H1 (cell line): ENCODE measurements around the gene DUSP3. TPM values are rescaled to one million over a fixed set of nuclear protein-coding genes. Genes with fewer than 3 reads are reported as not detected.
A peak's percentile ranks its signal among the peaks of the same experiment; 100 is the strongest.

Source experiments
- BACH1 ChIP-seq: IDR thresholded peaks from 2 replicates; pipeline ENCODE4 v1.6.1; 2012; ENCODE audit warnings: low read length, improper control_type of control experiment
- BCL11A ChIP-seq, 2 experiments: IDR thresholded peaks; one replicate each; pipeline ENCODE4 v1.6.1; 2011; ENCODE audit warnings: low read depth in 2 of 2, low read length in 2 of 2, mild to moderate bottlenecking in 2 of 2
- CBX8 ChIP-seq: fragments of 300-800, 300-1000 bp; sonication (generic); IDR thresholded peaks from 2 replicates; pipeline ENCODE4 v1.7.1; 2016; ENCODE audit warnings: low read depth, low read length, borderline replicate concordance
- CTBP2 ChIP-seq: IDR thresholded peaks from 2 replicates; pipeline ENCODE4 v1.7.0; 2011; ENCODE audit warnings: borderline replicate concordance, mild to moderate bottlenecking, moderate library complexity, mixed read lengths, low read length; ENCODE audit not compliant: insufficient read depth, insufficient read length
- EGR1 ChIP-seq: IDR thresholded peaks from 2 replicates; pipeline ENCODE4 v1.6.1; 2011; ENCODE audit warnings: low read depth, low read length, borderline replicate concordance
- EP300 ChIP-seq, 2 experiments: IDR thresholded peaks; 1 replicate in 1 of 2; 2 replicates in 1 of 2; pipeline ENCODE4 v1.6.1; 2011 to 2012; ENCODE audit warnings: low read depth in 2 of 2, low read length in 2 of 2, mild to moderate bottlenecking in 2 of 2, borderline replicate concordance in 1 of 2, inconsistent platforms in 1 of 2, moderate library complexity in 1 of 2
- EZH2 ChIP-seq: fragments of 200-600 bp; sonication (generic); IDR thresholded peaks from 2 replicates; pipeline ENCODE4 v1.7.1; 2012; ENCODE audit warnings: low read depth, mild to moderate bottlenecking, moderate library complexity, low read length, inconsistent platforms; ENCODE audit not compliant: severe bottlenecking
- GABPA ChIP-seq: IDR thresholded peaks from 2 replicates; pipeline ENCODE4 v1.6.1; 2011; ENCODE audit warnings: mild to moderate bottlenecking, low read length, moderate library complexity, borderline replicate concordance; ENCODE audit not compliant: insufficient read depth
- GTF2F1 ChIP-seq: IDR thresholded peaks from 2 replicates; pipeline ENCODE4 v1.6.1; 2012; ENCODE audit warnings: low read depth, low read length, improper control_type of control experiment, borderline replicate concordance
- MAFK ChIP-seq: IDR thresholded peaks from 2 replicates; pipeline ENCODE4 v1.6.1; 2012; ENCODE audit warnings: low read depth, mild to moderate bottlenecking, improper control_type of control experiment, low read length
- POU5F1 ChIP-seq: IDR thresholded peaks from 2 replicates; pipeline ENCODE4 v1.6.1; 2011; ENCODE audit warnings: low read depth, mild to moderate bottlenecking, low read length, moderate library complexity
- RNF2 ChIP-seq: fragments of 200-900, 300-1000 bp; sonication (generic); IDR thresholded peaks from 2 replicates; pipeline ENCODE4 v1.7.1; 2016; ENCODE audit warnings: borderline replicate concordance, low read depth, mild to moderate bottlenecking, antibody characterized with exemption, low read length; ENCODE audit not compliant: poor library complexity, severe bottlenecking; ENCODE audit errors: missing control alignments
- RXRA ChIP-seq: IDR thresholded peaks from 2 replicates; pipeline ENCODE4 v1.6.1; 2011; ENCODE audit warnings: low read depth, mild to moderate bottlenecking, low read length, moderate library complexity; ENCODE audit not compliant: insufficient read depth
- SIX5 ChIP-seq: IDR thresholded peaks from 2 replicates; pipeline ENCODE4 v1.6.1; 2011; ENCODE audit warnings: mild to moderate bottlenecking, low read depth, low read length
- SUZ12 ChIP-seq: fragments of 200-600 bp; sonication (generic); IDR thresholded peaks from 2 replicates; pipeline ENCODE4 v1.6.1; 2012; ENCODE audit warnings: mild to moderate bottlenecking, inconsistent platforms, low read length, moderate library complexity, mixed read lengths
- TEAD4 ChIP-seq: IDR thresholded peaks from 2 replicates; pipeline ENCODE4 v1.6.1; 2012; ENCODE audit warnings: low read depth, low read length, inconsistent platforms, mixed read lengths
- YY1 ChIP-seq: IDR thresholded peaks from 2 replicates; pipeline ENCODE4 v1.6.1; 2011; ENCODE audit warnings: low read depth, mild to moderate bottlenecking, low read length
- ZNF274 ChIP-seq: IDR thresholded peaks from 2 replicates; pipeline ENCODE4 v1.7.0; 2012; ENCODE audit warnings: low read length, borderline replicate concordance; ENCODE audit errors: extremely low read depth
- polyA plus RNA-seq, 7 experiments: library from polyadenylated mRNA; depleted of rRNA in 3 of 7; stranded (reverse) in 5 of 7; unstranded in 2 of 7; fragments of >200 nt in 5 of 7; fragments of 200-250 nt in 2 of 7; gene quantifications; 1 replicate in 5 of 7; 2 replicates in 1 of 7; 4 replicates in 1 of 7; pipeline versions ENCODE4 v1.2.1 to v1.2.3, GENCODE V29; 2011 to 2013; ENCODE audit warnings: missing spikeins in 2 of 7, mixed read lengths in 2 of 7
- total RNA-seq: library from RNA; stranded (reverse); fragmentation: NEBNext Ultra II Directional; extraction: Animal tissue kit (Norgen Biotek cat#: 25700); gene quantifications from 2 replicates; pipeline ENCODE4 v1.2.1, GENCODE V29; 2021
- TF ChIP-seq, protein P1 (sequence below): IDR thresholded peaks from 2 replicates; pipeline ENCODE4 v1.6.1; 2012; ENCODE audit warnings: inconsistent platforms

DUSP3 gene
- total and polyA plus RNA-seq, 2 of the 8 experiments (the other 6 are each of a cell fraction or from before 2014, with no cell fraction given): 15.1 to 21.2 TPM

DNA sequence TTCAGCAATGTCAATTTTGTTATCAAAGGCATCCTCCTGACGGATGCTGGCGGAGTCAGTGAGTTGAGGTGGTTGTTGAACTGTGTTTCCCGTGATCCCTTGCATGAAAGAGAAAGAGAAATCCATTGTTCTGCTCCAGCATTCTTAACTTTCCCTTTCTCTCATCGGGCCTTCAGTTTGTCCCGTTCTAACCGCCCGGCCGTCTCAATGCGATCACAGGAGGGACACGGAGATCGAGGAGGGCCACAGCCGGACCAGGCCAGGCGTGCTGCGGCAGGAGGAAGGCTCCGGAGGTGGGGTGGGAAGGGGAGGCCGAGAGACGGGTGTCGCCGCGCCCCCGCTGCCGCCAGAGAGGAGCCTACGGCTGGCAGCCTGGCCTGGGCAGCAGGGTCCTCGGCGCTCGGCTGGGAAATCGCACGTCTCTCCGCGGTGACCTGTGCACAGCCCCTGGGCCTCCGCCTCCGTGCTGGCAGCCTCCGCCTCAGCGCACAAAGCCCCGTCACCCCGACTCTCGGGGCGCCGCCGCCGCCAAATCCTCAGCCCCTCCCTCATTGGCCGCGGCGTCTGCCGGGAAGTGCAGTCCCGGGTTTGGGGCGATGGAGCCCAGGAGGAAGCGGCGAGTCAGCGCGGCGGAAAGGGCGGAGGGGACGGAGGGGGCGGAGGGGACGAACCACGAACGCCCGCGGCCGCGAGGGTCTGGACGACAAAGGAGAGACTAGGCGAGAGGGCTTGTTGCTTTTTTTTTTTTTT is 58.3 kb downstream of the DUSP3 start (continued):
- TF ChIP-seq ZNF274 (no peak), EP300 (IDR thresholded peaks at IDR 0.05; ENCODE audit: borderline replicate concordance in 1 of 2, low read depth in 2 of 2, low read length in 2 of 2) (no peak), TEAD4 (no peak), POU5F1 (no peak), EGR1 (no peak), EZH2 (no peak), GTF2F1 (no peak), MAFK (no peak), YY1 (0 out of 2 replicates have a peak, but pooled peaks have one; percentile 11), RNF2 (no peak), SIX5 (no peak), CTBP2 (no peak), BACH1 (no peak), SUZ12 (no peak), CBX8 (no peak), GABPA (no peak), RXRA (no peak), BCL11A (IDR thresholded peaks at IDR 0.05; ENCODE audit: low read depth in 2 of 2, low read length in 2 of 2) (no peak)
- TF ChIP-seq, protein P1, sequence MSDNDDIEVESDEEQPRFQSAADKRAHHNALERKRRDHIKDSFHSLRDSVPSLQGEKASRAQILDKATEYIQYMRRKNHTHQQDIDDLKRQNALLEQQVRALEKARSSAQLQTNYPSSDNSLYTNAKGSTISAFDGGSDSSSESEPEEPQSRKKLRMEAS: 0 out of 2 replicates have a peak, but pooled peaks have one; percentile 46
